HEK293 (cell line): ENCODE results near the gene USP22.
A peak's percentile ranks its signal among the peaks of the same experiment; 100 is the strongest.

ENCODE experiments used
- CTCF ChIA-PET: fragments of 350-600 bp; formaldehyde crosslinking; extraction: SDS; loops from one replicate; lab custom pipeline; 2021; ENCODE audit warnings: antibody characterized with exemption; lab: Yijun Ruan, JAX
- POLR2A ChIA-PET: fragments of 300-600 bp; formaldehyde crosslinking; extraction: SDS; loops from one replicate; lab custom pipeline; 2020; ENCODE audit warnings: antibody characterized with exemption, inconsistent platforms; lab: Yijun Ruan, JAX
- H3K27ac ChIP-seq: fragments of 200-500 bp; sonication (Bioruptor generic); 2 replicates; pipeline ENCODE4 v1.5.1; 2014; ENCODE audit warnings: low read depth, low read length, control low read depth, inconsistent platforms; ENCODE audit errors: extremely low read depth
- H3K36me3 ChIP-seq, 2 experiments: fragments of 200-500 bp in 1 of 2; sonication (Bioruptor generic) in 1 of 2; 1 replicate in 1 of 2; 2 replicates in 1 of 2; pipeline ENCODE4 v1.5.1; 2014 to 2017; ENCODE audit warnings: inconsistent platforms in 2 of 2, low read length in 2 of 2; ENCODE audit not compliant: control insufficient read depth in 2 of 2, insufficient read depth in 1 of 2
- H3K4me1 ChIP-seq: fragments of 200-500 bp; sonication (Bioruptor generic); 2 replicates; pipeline ENCODE4 v1.5.1; 2014; ENCODE audit warnings: mild to moderate bottlenecking, low read length, inconsistent platforms; ENCODE audit not compliant: control insufficient read depth, insufficient read depth
- H3K4me3 ChIP-seq: 2 replicates; pipeline ENCODE4 v1.5.1; 2011; ENCODE audit warnings: low read depth, mild to moderate bottlenecking, control low read depth, low read length, moderate library complexity
- H3K9me3 ChIP-seq: fragments of 200-500 bp; sonication (Bioruptor generic); 2 replicates; pipeline ENCODE4 v1.5.1; 2014; ENCODE audit warnings: low read depth, low read length, inconsistent platforms; ENCODE audit not compliant: control insufficient read depth, insufficient read depth
- GLIS2 ChIP-seq: fragments of 450-650 bp; formaldehyde crosslinking; IDR thresholded peaks from 2 replicates; pipeline ENCODE4 v1.5.1; 2016; ENCODE audit warnings: missing biosample characterization, missing genetic modification characterization
- INSM2 ChIP-seq: fragments of 450-650 bp; formaldehyde crosslinking; IDR thresholded peaks from 2 replicates; pipeline ENCODE4 v1.5.1; 2016; ENCODE audit warnings: missing biosample characterization, missing genetic modification characterization
- PRDM6 ChIP-seq: fragments of 450-650 bp; formaldehyde crosslinking; IDR thresholded peaks from 2 replicates; pipeline ENCODE4 v1.5.1; 2017; ENCODE audit warnings: missing biosample characterization, missing genetic modification characterization
- ZNF140 ChIP-seq: fragments of 450-650 bp; formaldehyde crosslinking; IDR thresholded peaks from 2 replicates; pipeline ENCODE4 v1.5.1; 2016; ENCODE audit warnings: missing biosample characterization, missing genetic modification characterization
- ZNF169 ChIP-seq: fragments of 450-650 bp; formaldehyde crosslinking; IDR thresholded peaks from 2 replicates; pipeline ENCODE4 v1.5.1; 2016; ENCODE audit warnings: missing biosample characterization, missing genetic modification characterization
- ZNF175 ChIP-seq: fragments of 450-650 bp; formaldehyde crosslinking; IDR thresholded peaks from 2 replicates; pipeline ENCODE4 v1.5.1; 2016; ENCODE audit warnings: missing biosample characterization, missing genetic modification characterization
- ZNF302 ChIP-seq: fragments of 450-650 bp; formaldehyde crosslinking; IDR thresholded peaks from 2 replicates; pipeline ENCODE4 v1.5.1; 2016; ENCODE audit warnings: missing biosample characterization, missing genetic modification characterization, low read depth
- ZNF366 ChIP-seq: fragments of 450-650 bp; formaldehyde crosslinking; conservative IDR thresholded peaks from 2 replicates; pipeline ENCODE4 v1.5.1; 2016; ENCODE audit warnings: missing biosample characterization, missing genetic modification characterization
- ZNF404 ChIP-seq: fragments of 450-650 bp; formaldehyde crosslinking; IDR thresholded peaks from 2 replicates; pipeline ENCODE4 v1.5.1; 2017; ENCODE audit warnings: missing biosample characterization, missing genetic modification characterization
- ZNF433 ChIP-seq: fragments of 450-650 bp; formaldehyde crosslinking; IDR thresholded peaks from 2 replicates; pipeline ENCODE4 v1.5.1; 2016; ENCODE audit warnings: missing biosample characterization, missing genetic modification characterization, low read depth
- ZNF501 ChIP-seq: fragments of 450-650 bp; formaldehyde crosslinking; IDR thresholded peaks from 2 replicates; pipeline ENCODE4 v1.5.1; 2016; ENCODE audit warnings: missing biosample characterization, missing genetic modification characterization
- ZNF510 ChIP-seq: fragments of 450-650 bp; formaldehyde crosslinking; IDR thresholded peaks from 2 replicates; pipeline ENCODE4 v1.5.1; 2018; ENCODE audit warnings: mild to moderate bottlenecking, missing genetic modification characterization, missing biosample characterization; ENCODE audit not compliant: insufficient replicate concordance
- ZNF560 ChIP-seq: fragments of 450-650 bp; formaldehyde crosslinking; IDR thresholded peaks from 2 replicates; pipeline ENCODE4 v1.5.1; 2017; ENCODE audit warnings: missing biosample characterization, missing genetic modification characterization, borderline replicate concordance
- ZNF596 ChIP-seq: fragments of 450-650 bp; IDR thresholded peaks from 2 replicates; pipeline ENCODE4 v1.5.0; 2018; ENCODE audit warnings: missing biosample characterization, mild to moderate bottlenecking, missing genetic modification characterization, moderate library complexity
- ZNF600 ChIP-seq: fragments of 450-650 bp; formaldehyde crosslinking; IDR thresholded peaks from 2 replicates; pipeline ENCODE4 v1.5.1; 2016; ENCODE audit warnings: missing biosample characterization, missing genetic modification characterization
- ZNF664 ChIP-seq: fragments of 450-650 bp; formaldehyde crosslinking; IDR thresholded peaks from 2 replicates; pipeline ENCODE4 v1.5.1; 2016; ENCODE audit warnings: missing biosample characterization, missing genetic modification characterization
- ZNF76 ChIP-seq: fragments of 450-650 bp; formaldehyde crosslinking; IDR thresholded peaks from 2 replicates; pipeline ENCODE4; 2016; ENCODE audit warnings: low read depth, missing biosample characterization, missing genetic modification characterization, borderline replicate concordance

Gene USP22

GRCh38 chr17:20999841-21000532 lies 42.8 kb downstream of the USP22 start:
- TF ChIP-seq GLIS2 (tag by site-specific recombination) (peak; percentile 38; the same call in 1 of the 2 replicates), ZNF560 (tag by site-specific recombination) (no peak)
- Histone ChIP-seq H3K36me3 (peaks cover 28 to 68% of the 10 kb centered on the region in 2 experiments), H3K27ac (0 out of 2 replicates have a peak overlapping the region, but pooled peaks have one; percentile 22), H3K4me1 (no peaks in the 10 kb centered on the region), H3K9me3 (no peaks in the 10 kb centered on the region), H3K4me3 (no peak overlapping the region)
- CTCF ChIA-PET, result interaction anchor here (0.6 to 1.2 kb wide), 2 partner anchors 56 to 58 kb away, joined by 3 to 4 read pairs; no protein-coding TSS in a partner anchor
- POLR2A ChIA-PET, result interaction anchor here (0.6 kb wide), 1 partner anchor 1017 kb away, joined by 4 read pairs; no protein-coding TSS in a partner anchor

- no peaks in the 10 kb centered on the region for H3K9me3 ChIP-seq
- H3K27ac ChIP-seq, result peak overlapping the region; percentile 56; the same call in 1 of the 2 replicates
- no peaks in the 10 kb centered on the region for H3K4me1 ChIP-seq
- H3K36me3 ChIP-seq, result peaks cover 28 to 60% of the 10 kb centered on the region in 2 experiments
- ChIA-PET CTCF (interaction anchor here (0.6 to 1.2 kb wide), 3 partner anchors 51 to 198 kb away, joined by 3 to 4 read pairs (median 3); no protein-coding TSS in a partner anchor), POLR2A (interaction anchor here (0.6 to 0.9 kb wide), 2 partner anchors 44 to 1017 kb away, joined by 3 to 4 read pairs; partner anchors contain the start of gene USP22)
- TF ChIP-seq ZNF433 (tag by site-specific recombination), result no peak
- TF ChIP-seq ZNF76 (tag by site-specific recombination), result no peak
- TF ChIP-seq ZNF140, result no peak
- TF ChIP-seq PRDM6 (tag by site-specific recombination), result no peak
- no peak for TF ChIP-seq ZNF501 (tag by site-specific recombination)
- no peak for TF ChIP-seq ZNF366
- TF ChIP-seq ZNF600 (tag by site-specific recombination), result no peak
- no peak overlapping the region for H3K4me3 ChIP-seq
Observed at GRCh38 chr17:20999044-20999573, 43.7 kb downstream of the USP22 start.

GRCh38 chr17:20998571-20999043 lies 44.2 kb downstream of the USP22 start:
- no peak for TF ChIP-seq ZNF302 (tag by site-specific recombination)
- no peak for TF ChIP-seq ZNF404
- no peak for TF ChIP-seq ZNF510 (tag by site-specific recombination)
- TF ChIP-seq ZNF175, result no peak
- no peak for TF ChIP-seq INSM2 (tag by site-specific recombination)
- no peak for TF ChIP-seq ZNF596
- TF ChIP-seq ZNF169 (tag by site-specific recombination), result no peak
- TF ChIP-seq ZNF664, result no peak
- TF ChIP-seq, all 188 proteins: peak for 0
- H3K4me3 ChIP-seq, result no peak overlapping the region
- POLR2A ChIA-PET, result interaction anchor here (0.9 to 1.0 kb wide), 2 partner anchors 45 kb away, joined by 3 to 4 read pairs; partner anchors contain the start of gene USP22
- no peaks in the 10 kb centered on the region for H3K9me3 ChIP-seq
- H3K36me3 ChIP-seq, result peaks cover 25 to 55% of the 10 kb centered on the region in 2 experiments
- CTCF ChIA-PET, result interaction anchor here (0.9 to 1.2 kb wide), 2 partner anchors 55 to 197 kb away, joined by 3 to 4 read pairs; no protein-coding TSS in a partner anchor
- H3K27ac ChIP-seq, result peak overlapping the region; percentile 56; the same call in 1 of the 2 replicates
- H3K4me1 ChIP-seq, result no peaks in the 10 kb centered on the region
